GM18868 (cell line): ENCODE results near the gene LSR.

Experiments used
- ATAC-seq: cut with Tn5 transposase; IDR thresholded peaks from one replicate; pipeline ENCODE4 v1.9.1; 2021; ENCODE audit warnings: mild to moderate bottlenecking, moderate library complexity; ENCODE audit not compliant: unreplicated experiment

LSR gene

GRCh38 chr19:35296644-35297514 is 48.1 kb downstream of the LSR start:
- no peak for ATAC-seq

- ATAC-seq, result no peak
Measured at GRCh38 chr19:35297515-35297848, 48.7 kb downstream of the LSR start.

- ATAC-seq, result no peak
Measured at GRCh38 chr19:35297922-35298321, 49.1 kb downstream of the LSR start.

GRCh38 chr19:35298561-35298972 is 49.8 kb downstream of the LSR start:
- ATAC-seq, result no peak

- no peak for ATAC-seq
Measured at GRCh38 chr19:35299523-35300338, 50.9 kb downstream of the LSR start.

GRCh38 chr19:35300339-35300649 is 51.5 kb downstream of the LSR start:
- ATAC-seq, result no peak

GRCh38 chr19:35301961-35302360 is 53.2 kb downstream of the LSR start:
- no peak for ATAC-seq

GRCh38 chr19:35302446-35302845 is 53.6 kb downstream of the LSR start:
- no peak for ATAC-seq

- no peak for ATAC-seq
Measured at GRCh38 chr19:35303357-35303915, 54.6 kb downstream of the LSR start.

GRCh38 chr19:35304036-35304435 is 55.2 kb downstream of the LSR start:
- no peak for ATAC-seq

GRCh38 chr19:35305181-35305580 is 56.4 kb downstream of the LSR start:
- no peak for ATAC-seq

GRCh38 chr19:35306473-35307246 is 57.9 kb downstream of the LSR start:
- no peak for ATAC-seq

GRCh38 chr19:35307931-35308330 is 59.1 kb downstream of the LSR start:
- no peak for ATAC-seq

- ATAC-seq, result no peak
Measured at GRCh38 chr19:35308910-35309309, 60.1 kb downstream of the LSR start.

- ATAC-seq, result no peak
Measured at GRCh38 chr19:35309481-35310279, 60.9 kb downstream of the LSR start.

- no peak for ATAC-seq
Measured at GRCh38 chr19:35310331-35310730, 61.5 kb downstream of the LSR start.

- no peak for ATAC-seq
Measured at GRCh38 chr19:35310811-35311465, 62.1 kb downstream of the LSR start.

GRCh38 chr19:35311901-35312665 is 63.3 kb downstream of the LSR start:
- ATAC-seq, result no peak

- no peak for ATAC-seq
Measured at GRCh38 chr19:35313587-35313986, 64.8 kb downstream of the LSR start.
